ENCODE results near the gene TOMM7.

The TOMM7 gene

GRCh38 chr7:22822486-22823141 lies at the start of gene TOMM7:
Gene TOMM7 (minus strand): TSS chr7:22822849. CDS start chr7:22822779, 70 bp downstream.
- DNase-seq (ENCODE audit: low spot score): peak; percentile 96
- peak; percentile 79 for FAIRE-seq

DNA sequence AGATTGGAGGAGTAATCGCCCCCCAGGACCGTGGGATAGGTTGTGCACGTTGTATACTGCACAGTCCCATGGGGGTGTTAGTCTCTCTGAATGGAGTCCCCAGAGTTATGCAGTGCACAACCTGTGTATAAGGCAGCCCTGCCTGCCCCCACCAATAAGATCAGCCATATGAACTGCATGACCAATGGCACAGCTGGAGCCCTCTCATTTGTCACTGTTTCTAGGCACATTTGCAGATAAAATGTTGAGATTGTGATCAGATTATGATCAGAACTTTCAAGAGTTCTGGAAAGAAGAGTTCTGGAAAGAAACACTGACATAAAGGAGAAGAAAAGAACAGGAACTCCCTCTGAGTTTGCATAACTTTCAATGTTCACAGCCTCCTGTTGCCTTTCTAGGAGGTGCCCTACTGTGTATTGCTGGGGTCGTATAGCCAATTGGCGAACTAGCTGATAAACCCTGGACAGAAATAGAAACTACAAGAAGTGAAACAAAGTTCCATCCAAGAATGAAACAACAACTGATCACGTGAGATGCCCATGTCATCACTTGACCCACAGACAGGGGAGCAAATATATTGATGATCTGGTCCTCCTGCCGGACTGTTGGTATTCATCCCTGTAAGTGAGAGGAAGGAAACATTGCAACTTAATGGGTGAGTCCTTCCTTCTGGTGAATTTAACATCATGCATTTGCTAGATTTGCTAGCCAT lies 49.6 kb upstream of the TOMM7 start:
- DNase-seq (ENCODE audit: low spot score): no peak
- no peak for FAIRE-seq

GRCh38 chr7:22871661-22872060 lies 49.0 kb upstream of the TOMM7 start:
- FAIRE-seq: no peak

GRCh38 chr7:22868509-22868908 lies 45.9 kb upstream of the TOMM7 start:
- DNase-seq (ENCODE audit: low spot score) (no peak), FAIRE-seq (no peak)

More at GRCh38 chr7:22871661-22872060, 49.0 kb upstream of the TOMM7 start:
- no peak for DNase-seq (ENCODE audit: low spot score)

GRCh38 chr7:22867589-22867988 lies 44.9 kb upstream of the TOMM7 start:
- DNase-seq (ENCODE audit: low spot score) (no peak), FAIRE-seq (no peak)

- no peak for DNase-seq (ENCODE audit: low spot score)
- no peak for FAIRE-seq
Measured at GRCh38 chr7:22867003-22867402, 44.4 kb upstream of the TOMM7 start.

GRCh38 chr7:22865602-22865960 lies 42.9 kb upstream of the TOMM7 start:
- DNase-seq (ENCODE audit: low spot score): no peak

DNA sequence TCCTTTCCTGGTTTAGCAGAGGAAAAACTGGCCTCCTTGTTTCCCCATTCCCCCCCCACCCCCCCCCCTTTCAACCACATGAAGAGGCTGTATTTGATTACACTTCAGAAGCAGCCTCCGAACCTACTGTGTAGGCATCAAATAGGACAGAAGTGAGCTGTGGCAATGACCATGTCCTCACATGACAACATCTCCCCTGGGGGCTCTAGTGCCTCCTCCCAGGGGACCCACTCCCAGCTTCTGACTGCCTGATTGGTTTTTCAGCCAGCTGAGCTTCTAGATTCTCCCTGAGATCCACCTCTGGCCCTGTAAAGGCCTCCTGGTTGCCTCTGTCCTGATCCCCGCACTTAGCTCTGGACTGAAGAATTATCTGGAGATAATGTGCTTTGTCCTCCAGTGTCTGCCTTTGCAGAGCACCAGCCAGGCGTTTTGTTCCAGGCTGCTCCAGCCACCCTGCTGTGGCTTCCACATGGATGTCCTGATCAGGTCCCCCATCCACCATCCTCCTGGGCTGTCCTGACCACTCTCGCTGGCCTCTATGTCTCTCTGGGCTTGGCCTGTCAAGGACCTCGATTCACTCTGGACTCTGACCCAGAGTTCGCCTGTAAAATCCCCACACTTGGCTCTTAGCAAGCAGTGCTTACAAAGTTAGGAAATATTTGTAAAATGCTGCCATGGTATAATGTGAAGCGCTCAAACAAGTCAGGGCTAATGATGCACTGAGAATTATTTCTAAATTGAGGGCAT lies 42.4 kb upstream of the TOMM7 start:
- no peak for FAIRE-seq
- DNase-seq (ENCODE audit: low spot score): no peak

More at GRCh38 chr7:22865602-22865960, 42.9 kb upstream of the TOMM7 start:
- FAIRE-seq: no peak

- DNase-seq (ENCODE audit: low spot score) (no peak), FAIRE-seq (no peak)
Measured at GRCh38 chr7:22864301-22864700, 41.7 kb upstream of the TOMM7 start.

DNA sequence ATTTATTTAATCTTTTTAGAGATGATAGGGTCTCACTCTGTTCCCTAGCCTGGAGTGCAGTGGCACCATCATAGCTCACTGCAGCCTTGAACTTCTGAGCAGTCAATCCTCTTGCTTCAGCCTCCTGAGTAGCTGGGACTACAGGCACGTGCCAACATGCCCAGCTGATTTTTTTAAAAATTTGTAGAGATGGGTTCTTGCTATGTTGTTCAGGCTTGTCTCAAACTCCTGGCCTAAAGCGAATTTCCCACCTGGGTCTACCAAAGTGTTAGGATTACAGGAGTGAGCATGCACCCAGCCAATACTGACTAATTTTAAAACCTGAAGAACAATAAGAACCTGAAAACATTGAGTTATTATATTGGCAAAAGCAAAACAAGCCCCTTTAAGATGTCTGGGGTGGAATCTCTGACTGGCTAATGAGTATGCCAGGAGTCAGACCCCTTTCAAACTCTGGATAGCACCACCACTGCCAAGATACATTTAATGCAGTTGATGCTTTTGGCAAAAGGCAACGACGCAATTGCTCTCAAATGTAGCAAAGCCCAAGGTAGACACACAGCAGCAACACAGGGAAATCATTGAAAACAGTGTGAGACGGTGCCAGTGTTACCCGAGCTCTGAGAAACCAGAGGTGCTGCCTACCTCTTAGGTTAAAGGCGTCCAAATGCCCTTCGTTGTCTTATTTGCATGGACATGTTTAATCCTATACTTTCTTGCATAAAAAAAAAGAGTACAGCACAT lies 40.7 kb upstream of the TOMM7 start:
- DNase-seq (ENCODE audit: low spot score): no peak
- no peak for FAIRE-seq

DNA sequence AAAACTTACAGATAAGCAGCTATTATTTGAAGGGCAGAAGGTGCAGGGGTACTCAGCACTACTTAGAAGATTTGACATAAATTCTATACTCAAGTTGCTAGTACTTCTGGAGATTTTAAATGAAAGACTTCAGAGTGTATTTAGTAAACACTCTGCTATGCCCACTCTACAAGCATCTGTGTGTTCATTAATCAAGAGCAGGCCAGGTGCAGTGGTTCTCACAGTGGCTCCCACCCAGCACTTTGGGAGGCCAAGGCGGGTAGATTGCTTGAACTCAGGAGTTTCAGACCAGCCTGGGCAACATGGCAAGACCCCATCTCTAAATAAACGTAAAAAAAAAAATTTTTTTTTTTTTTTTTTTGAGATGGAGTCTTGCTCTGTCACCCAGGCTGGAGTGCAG lies 38.9 kb upstream of the TOMM7 start:
- DNase-seq (ENCODE audit: low spot score) (no peak), FAIRE-seq (no peak)

DNA sequence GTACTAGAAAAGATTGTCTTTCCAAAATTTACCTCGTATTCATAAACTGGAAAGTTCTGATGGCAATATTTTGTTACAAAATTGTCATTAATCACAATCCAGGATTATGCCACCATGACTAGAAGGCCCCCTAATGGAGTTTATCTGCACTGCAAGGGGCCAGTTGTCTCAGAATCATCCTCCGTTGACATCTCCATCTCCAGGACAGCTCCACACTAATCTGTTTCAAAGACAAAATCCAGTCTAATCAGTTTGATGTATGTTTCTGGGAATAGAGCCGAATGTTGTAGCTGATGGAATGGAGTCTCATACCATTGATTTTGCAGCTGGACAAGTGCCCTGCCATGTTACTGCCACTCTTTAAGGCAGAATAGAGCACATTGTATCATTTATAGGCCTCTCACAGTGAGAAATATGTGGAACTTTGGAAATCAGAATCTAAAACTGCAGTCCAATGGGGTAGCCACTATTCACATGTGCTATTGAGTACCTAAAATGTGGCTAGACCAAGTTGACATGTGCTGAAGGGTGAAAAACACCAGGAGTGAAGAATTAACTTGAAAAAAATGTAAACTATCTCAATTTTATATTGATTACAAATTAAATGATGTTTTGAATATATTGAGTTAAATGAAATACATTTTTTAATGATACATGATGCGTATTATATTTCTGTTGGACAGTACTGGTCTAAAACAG lies 38.3 kb upstream of the TOMM7 start:
- FAIRE-seq (no peak), DNase-seq (ENCODE audit: low spot score) (no peak)

DNA sequence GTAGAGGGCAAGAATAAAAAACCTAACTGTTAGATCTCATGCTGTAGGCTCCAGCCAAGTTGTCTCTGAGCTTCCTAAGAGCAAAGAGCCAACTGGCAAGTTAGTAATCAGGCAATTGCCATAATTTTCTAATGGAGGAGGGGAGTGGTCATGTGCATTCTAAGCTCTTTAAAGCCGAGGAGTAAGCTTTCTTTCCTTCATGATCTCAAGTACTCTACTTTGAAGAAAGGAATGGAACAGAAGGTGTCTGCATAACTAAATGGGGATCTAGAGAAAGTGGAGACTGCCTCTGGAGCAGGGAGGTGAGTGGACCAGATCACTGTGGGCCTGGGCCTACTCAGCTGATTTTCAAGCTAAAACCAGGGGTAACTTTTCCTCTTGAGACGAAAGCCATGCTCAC lies 37.7 kb upstream of the TOMM7 start:
- FAIRE-seq (no peak), DNase-seq (ENCODE audit: low spot score) (no peak)

DNA sequence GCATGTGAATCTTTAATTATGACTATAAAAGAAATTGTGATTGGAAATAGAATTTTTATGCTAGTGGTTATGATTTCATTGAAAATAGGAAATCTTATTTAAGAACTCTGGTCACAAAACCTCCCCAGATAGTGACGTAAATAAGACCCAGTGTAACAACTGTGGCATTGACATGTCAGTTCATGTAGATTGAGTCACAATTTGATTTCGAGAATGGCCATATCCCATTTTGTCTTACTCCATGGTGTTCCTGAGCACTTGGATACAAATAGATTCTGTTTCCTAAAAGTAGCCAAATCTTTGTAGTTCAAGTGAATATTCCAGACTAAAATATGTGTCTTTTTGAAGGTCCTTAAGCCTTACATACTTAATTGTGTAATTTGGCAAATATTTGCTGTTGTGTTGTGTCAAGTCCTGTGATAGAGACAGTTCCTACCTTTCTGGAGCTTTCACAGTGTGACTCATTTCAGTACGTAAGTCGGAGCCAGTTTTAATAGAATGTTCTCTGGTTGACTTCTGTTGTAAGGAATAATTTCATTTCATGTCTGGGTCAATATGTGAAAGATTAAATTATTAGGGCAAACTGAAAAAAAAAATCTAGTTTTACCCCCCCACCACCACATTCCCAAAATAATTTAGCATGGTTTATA lies 37.1 kb upstream of the TOMM7 start:
- no peak for FAIRE-seq
- DNase-seq (ENCODE audit: low spot score): no peak

DNA sequence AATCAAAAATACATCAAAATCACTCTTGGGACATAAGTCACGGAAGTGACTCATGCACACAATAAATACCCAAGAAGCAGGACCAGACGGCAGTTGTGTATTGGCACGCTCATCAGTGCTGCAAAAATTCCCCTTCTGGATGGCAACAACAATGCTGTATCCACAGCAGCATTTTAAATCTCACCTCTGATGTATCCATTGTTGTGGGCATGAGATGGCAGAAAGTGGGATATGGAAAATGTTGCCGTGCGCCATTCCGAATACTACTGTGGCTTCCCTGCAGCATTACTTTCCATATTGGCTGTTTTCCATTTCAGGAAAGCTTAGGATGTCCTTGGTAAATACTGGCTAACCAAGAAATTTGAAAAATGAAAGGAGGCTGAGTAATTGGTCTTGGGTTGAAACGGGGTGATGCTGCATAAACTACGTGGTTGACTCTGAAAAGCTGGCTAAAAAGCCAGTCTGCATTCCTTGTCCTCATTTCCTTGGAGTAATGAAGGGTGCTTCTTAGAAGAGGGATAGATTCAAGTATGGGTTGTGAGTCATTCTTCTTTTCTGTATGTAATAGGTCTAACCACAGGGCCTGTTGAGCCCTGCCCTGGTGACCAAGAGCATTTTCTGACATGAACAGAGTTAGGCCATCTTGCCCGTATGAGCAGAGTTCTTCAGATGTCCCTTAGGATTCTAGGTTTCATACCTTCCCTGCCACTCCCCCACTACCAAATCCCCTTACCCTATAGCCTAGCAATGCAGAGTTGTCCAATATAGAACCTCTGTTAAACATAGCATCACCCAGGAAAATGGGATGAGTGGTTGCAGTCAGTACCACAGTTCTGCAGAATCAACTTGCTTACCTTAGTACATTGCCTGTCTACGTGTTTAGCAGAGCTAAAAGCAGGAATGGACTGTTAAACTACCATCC lies 36.3 kb upstream of the TOMM7 start:
- FAIRE-seq (peak; percentile 42), DNase-seq (ENCODE audit: low spot score) (peak; percentile 76)

DNA sequence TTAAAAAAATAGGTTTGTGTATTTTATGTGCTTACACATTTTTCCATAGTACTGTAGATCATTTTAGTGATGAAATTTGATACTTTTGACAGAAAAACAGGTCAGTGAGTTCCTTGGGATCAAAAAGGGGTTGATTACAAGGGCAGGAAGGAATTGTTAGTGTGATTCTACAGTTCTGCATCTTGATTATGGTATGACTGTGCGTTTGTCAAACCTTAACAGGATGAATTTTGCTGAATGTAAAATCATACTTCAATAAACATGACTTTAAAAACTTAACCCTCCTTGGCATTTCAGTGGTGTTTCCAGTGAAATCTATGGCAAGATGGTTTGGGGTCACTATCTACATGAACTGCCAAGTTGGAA lies 35.6 kb upstream of the TOMM7 start:
- DNase-seq (ENCODE audit: low spot score): no peak

DNA sequence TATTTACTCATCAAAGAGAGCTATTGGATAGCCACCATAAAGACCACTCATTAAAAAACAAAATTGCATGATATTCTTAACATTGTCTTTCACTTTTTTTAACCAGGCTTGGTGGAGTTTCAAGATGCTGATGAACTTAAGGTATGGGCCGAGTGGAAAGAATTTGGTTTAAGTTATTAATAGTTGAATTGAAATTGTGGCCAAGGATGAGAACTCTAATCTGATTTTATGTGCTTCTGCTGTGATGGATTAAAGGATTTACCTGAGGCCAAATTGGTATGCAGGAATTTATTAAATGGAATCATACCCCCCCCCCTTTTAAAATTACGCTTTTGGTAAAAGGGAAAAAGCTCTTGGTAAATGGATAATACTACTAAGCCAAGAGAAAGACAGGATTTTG lies 33.8 kb upstream of the TOMM7 start:
- DNase-seq (ENCODE audit: low spot score) (no peak), FAIRE-seq (no peak)

More for the DNA sequence above, 35.6 kb upstream of the TOMM7 start:
- FAIRE-seq: no peak

DNA sequence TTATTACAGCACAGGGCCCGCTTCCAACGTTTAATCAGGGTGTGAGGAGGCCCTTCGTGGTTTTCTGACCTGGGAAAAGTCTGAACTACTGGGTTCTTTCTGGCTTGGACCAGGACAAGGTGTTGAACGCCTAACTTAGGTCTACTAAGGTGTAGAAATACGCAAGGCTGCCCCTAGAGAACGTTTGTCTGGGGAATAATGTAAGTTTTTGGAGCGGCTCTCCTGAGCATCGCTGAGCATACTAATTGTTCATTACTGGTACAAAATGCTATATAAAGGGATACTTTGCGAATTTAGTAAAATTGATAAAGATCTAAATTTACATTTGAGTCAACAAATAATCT lies 32.4 kb upstream of the TOMM7 start:
- FAIRE-seq (no peak), DNase-seq (ENCODE audit: low spot score) (no peak)

- peak; percentile 95 for DNase-seq (ENCODE audit: low spot score)
- FAIRE-seq: no peak
Measured at GRCh38 chr7:22854158-22855048, 31.8 kb upstream of the TOMM7 start.
